Measurements from ENCODE around the gene CDKN1C. TPM values are rescaled to one million over a fixed set of nuclear protein-coding genes. Genes with fewer than 3 reads are reported as not detected.
A peak's percentile ranks its signal among the peaks of the same experiment; 100 is the strongest.

The CDKN1C gene
- total and polyA plus RNA-seq, 2 experiments from 2014 or later = 64.6 to 108 TPM

- no peaks in the 10 kb centered on the region for H3K9me3 ChIP-seq (ENCODE audit: low read depth)
- peaks cover 6% of the 10 kb centered on the region for H3K4me1 ChIP-seq (ENCODE audit: low read depth)
- TF ChIP-seq, protein P1, sequence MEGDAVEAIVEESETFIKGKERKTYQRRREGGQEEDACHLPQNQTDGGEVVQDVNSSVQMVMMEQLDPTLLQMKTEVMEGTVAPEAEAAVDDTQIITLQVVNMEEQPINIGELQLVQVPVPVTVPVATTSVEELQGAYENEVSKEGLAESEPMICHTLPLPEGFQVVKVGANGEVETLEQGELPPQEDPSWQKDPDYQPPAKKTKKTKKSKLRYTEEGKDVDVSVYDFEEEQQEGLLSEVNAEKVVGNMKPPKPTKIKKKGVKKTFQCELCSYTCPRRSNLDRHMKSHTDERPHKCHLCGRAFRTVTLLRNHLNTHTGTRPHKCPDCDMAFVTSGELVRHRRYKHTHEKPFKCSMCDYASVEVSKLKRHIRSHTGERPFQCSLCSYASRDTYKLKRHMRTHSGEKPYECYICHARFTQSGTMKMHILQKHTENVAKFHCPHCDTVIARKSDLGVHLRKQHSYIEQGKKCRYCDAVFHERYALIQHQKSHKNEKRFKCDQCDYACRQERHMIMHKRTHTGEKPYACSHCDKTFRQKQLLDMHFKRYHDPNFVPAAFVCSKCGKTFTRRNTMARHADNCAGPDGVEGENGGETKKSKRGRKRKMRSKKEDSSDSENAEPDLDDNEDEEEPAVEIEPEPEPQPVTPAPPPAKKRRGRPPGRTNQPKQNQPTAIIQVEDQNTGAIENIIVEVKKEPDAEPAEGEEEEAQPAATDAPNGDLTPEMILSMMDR (IDR thresholded peaks at IDR 0.05; ENCODE audit: low read depth, low read length) = peak; percentile 95
- DNase-seq (ENCODE audit: low read depth in 1 of 2, low spot score in 1 of 2) = peak; percentile 74 to 76
- H3K27ac ChIP-seq = no peak overlapping the region
- no peaks in the 10 kb centered on the region for H3K36me3 ChIP-seq
- no peaks in the 10 kb centered on the region for H3K27me3 ChIP-seq
- peak overlapping the region; percentile 25 for H3K4me3 ChIP-seq
Measured at GRCh38 chr11:2892215-2892966, 6.8 kb upstream of the CDKN1C start.

DNA sequence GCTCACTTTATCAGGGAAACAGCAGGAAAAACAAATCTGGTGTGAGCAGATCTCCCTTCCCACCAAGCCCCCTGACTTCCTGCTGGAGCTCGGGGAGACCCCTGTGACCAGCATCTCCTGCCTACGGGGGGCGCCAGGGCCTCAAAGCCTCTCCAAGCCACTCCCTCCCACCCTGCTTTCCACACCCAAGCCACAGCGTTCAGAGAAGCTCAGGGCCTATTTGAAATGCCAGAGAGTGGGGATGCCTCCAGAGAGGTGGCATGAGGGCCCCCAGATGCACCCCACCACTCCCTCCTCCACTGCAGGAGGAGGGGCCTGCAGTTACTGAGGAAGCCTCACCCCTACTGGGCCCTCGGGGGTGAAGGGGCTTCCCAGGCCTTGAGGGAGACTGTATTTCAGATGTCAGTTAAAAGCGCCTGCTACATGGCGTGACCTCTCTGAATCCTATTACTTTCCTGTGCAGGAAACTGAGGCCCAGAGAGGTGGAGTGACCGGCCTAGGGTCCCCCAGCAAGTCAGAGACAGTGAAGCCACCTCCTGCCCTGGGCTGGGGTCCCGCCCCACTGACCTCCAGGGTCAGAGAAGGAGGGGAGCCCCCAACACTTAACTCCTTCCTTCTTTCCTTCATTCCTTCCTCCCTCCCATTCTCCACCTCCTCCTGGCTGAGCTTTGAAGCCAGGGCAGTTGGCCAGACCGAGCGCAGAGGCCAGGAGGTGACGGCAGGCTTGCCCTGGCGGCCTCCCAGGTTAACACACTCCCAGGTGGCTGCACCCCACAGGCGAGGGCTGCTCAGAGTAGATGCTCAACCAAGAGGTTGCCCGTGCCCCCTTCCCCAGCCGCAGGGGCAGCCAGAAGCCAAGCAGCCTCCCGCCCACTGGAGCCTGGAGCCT, 6.0 kb upstream of the CDKN1C start:
- Histone ChIP-seq H3K9me3 (ENCODE audit: low read depth) (no peaks in the 10 kb centered on the region), H3K4me3 (no peak overlapping the region), H3K36me3 (no peaks in the 10 kb centered on the region), H3K27ac (no peak overlapping the region), H3K27me3 (no peaks in the 10 kb centered on the region), H3K4me1 (ENCODE audit: low read depth) (peaks cover 6% of the 10 kb centered on the region)
- peak; percentile 23 to 62 for DNase-seq (ENCODE audit: low read depth in 1 of 2, low spot score in 1 of 2)
- TF ChIP-seq, protein P1 (IDR thresholded peaks at IDR 0.05; ENCODE audit: low read depth, low read length) = no peak

DNA sequence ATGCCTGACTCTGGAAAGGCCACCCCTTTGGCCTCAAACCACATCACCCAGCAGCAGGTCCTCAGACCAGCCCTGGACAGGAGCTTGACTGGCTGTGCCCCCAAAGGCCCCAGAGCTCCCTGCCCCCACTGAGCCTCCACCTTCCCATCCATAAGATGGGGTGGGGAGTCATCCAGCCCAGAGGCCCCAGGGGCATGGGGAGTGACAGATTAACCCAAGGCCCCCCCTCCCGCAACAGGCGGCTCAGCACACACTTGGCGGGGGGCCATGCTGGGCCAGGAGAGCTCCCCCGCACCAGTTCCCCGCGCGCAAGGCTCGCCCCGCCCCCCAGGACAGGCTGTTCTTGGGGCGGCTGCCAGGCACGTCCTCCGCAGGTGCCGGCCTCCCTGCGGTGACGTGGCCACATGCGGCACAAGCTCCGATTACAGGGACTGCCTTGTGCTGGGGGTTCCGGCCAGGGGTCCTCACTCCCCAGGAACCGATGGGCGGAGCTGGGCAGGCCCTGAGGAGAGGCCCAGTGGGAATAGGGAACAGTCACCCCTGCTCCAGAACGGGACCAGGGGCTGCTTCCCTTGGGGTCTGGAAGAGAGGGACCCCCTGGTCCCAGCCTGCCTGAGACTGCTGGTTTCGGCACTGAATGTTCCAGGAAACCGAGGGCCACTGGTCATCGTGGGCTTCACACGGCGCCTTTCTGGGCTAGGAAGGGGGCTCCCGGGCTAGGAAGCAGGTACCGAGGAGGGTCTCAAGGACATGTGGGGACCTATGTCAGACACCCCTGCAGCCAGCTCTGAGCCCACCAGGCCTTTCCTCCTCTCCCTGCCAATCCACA, 5.1 kb upstream of the CDKN1C start:
- Histone ChIP-seq H3K27ac (no peak overlapping the region), H3K9me3 (ENCODE audit: low read depth) (no peaks in the 10 kb centered on the region), H3K4me3 (no peak overlapping the region), H3K27me3 (no peaks in the 10 kb centered on the region), H3K36me3 (no peaks in the 10 kb centered on the region), H3K4me1 (ENCODE audit: low read depth) (peaks cover 9% of the 10 kb centered on the region)
- TF ChIP-seq, protein P1 (IDR thresholded peaks at IDR 0.05; ENCODE audit: low read depth, low read length) = no peak
- DNase-seq (ENCODE audit: low read depth in 1 of 2, low spot score in 1 of 2) = peak in 1 of 2 donors; percentile 82

- DNase-seq (ENCODE audit: low read depth in 1 of 2, low spot score in 1 of 2) = no peak
- Histone ChIP-seq H3K4me1 (ENCODE audit: low read depth) (peaks cover 9% of the 10 kb centered on the region), H3K27me3 (no peaks in the 10 kb centered on the region), H3K4me3 (no peak overlapping the region), H3K9me3 (ENCODE audit: low read depth) (no peaks in the 10 kb centered on the region), H3K27ac (no peak overlapping the region), H3K36me3 (no peaks in the 10 kb centered on the region)
- TF ChIP-seq, protein P1 (IDR thresholded peaks at IDR 0.05; ENCODE audit: low read depth, low read length) = no peak
Measured at GRCh38 chr11:2889362-2890273, 4.0 kb upstream of the CDKN1C start.

All from cardiac muscle cell (in vitro differentiated cells and primary cell).